GM21825 (cell line): ENCODE results near the gene LYRM4.

Experiments used
- ATAC-seq: cut with Tn5 transposase; IDR thresholded peaks from one replicate; pipeline ENCODE4 v1.9.1; 2021; ENCODE audit warnings: mild to moderate bottlenecking, moderate library complexity; ENCODE audit not compliant: unreplicated experiment

The LYRM4 gene

GRCh38 chr6:5149891-5150290 lies 110.9 kb downstream of the LYRM4 start:
- ATAC-seq = no peak

- ATAC-seq = no peak
These were observed 111.5 kb downstream of the LYRM4 start for GRCh38 chr6:5149159-5149704.

DNA sequence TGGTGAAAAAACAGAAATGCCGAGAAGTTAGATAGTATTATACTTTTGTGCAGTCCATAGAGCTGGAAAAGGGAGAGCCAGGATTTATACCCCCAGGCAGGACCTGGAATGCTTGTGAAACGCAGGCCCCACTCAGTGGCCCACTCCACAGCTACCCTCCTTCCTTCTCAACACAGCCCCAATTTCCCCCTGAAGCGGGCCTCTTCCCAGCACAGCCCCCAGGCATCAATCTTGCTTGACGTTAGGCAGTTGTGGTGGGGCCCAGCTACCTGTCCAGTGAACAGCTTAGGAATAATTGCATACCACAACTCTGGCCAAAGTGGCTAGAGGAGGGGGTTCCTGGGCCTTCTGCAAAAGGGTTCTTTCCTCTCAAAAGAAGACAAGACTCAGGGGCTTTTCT lies 114.4 kb downstream of the LYRM4 start:
- no peak for ATAC-seq

DNA sequence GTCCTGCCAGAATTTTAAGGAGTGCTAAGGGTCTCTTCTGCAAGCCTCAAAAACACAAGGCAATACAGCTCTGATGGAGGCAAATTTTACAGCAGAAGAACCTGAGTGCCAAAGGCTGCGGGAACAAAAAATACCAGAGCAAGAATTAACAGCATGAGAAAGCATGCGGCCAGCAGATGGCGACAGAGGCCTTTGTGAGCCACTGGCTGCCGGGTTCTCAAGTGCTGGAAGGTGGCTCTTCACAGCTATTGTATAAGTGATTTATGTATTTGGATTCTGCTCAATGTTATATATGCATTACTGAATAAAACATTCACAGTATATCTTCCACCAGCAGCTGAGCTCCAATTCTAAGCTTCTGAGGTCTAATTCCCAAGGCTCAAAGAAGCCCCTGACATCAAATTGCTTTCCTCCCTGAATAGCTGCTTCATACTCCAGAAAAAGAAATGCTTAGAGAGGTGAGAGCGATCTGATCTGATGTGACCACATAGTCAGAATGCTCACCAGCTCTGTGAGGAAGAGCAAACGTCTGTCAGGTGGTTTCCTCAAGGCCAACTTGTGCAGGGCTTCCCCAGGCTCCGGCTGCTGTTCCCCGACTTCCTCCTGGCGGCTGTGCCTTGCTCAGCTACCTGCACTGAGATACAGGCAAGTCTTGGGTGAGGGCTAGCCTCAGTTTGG lies 117.0 kb downstream of the LYRM4 start:
- ATAC-seq = peak; percentile 59

DNA sequence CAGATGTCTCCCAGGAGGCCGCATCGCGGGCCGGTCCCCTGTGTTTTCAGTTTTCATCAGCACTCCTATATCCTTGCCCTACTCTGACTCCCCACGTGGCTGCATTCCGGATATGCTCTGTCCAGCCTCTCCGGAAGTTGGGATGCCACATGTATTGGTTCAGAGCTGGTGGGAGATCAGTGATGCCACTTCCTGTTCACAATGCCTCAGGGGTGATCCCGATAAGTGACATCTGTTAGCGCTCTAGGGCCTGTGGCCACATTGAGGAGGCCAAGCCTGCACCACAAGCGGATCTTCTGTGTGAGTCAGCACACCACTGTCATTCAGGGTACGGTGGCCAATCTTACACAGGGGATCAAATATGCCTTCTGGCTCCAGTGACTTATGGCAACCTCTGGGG lies 117.8 kb downstream of the LYRM4 start:
- no peak for ATAC-seq

- ATAC-seq = no peak
These were observed 118.6 kb downstream of the LYRM4 start for GRCh38 chr6:5142131-5142530.

DNA sequence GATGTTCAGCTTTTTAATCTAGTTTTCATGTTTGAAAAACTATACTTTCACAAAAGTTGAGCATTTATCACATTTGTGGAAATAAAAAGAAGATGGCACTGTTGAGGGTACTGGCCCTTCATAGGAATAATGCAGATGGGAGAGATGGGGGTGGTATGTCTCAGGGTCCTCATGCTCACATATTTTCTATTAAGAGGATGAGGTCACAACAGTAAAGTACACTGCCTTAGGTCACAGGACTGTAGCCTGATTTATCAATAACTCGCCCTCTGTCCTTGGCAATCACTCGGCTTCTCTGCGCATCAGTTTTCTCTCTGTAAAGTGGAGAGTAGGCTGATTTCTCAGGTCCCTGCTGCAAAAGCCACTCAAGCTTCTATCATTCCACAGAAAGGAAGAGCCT lies 119.7 kb downstream of the LYRM4 start:
- no peak for ATAC-seq

- no peak for ATAC-seq
These were observed 120.7 kb downstream of the LYRM4 start for GRCh38 chr6:5139828-5140771.

DNA sequence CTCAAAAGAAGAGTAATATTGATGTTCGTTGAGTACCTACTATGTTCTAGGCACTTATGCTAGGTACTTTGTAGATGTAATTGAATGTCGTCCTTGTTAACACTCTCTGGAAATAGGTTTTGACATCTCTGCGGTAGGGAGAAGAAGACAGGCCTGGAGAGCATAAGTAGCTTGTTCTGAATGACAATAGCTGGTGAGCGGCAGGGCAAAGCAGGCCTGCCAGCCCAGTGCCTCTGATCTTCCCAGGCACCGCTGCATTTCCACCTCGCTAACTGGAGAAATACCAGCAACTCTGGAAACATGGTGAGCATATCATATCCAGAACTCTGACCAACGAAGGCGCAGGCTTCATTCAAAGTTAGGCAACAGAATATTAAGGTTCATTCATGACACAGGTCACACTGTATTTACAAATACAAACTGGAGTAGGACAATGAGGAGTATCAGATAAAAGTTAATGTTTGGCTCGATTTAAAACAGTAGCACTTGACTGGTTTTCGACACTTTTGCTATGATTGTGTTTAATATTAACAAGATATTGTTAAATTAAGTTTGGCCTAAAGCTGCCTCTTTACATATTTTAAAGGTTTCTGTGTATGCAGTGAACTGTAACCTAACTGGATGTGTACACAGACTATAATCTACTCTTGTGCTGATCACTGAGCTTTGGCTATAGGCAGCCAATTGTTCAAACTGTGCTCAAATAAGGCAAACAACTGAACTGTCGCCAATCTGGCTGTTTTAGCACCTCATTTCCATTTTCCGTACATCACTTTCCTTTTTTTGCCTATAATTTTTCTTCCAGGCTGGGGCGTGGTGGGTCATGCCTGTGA lies 121.5 kb downstream of the LYRM4 start:
- ATAC-seq = no peak

DNA sequence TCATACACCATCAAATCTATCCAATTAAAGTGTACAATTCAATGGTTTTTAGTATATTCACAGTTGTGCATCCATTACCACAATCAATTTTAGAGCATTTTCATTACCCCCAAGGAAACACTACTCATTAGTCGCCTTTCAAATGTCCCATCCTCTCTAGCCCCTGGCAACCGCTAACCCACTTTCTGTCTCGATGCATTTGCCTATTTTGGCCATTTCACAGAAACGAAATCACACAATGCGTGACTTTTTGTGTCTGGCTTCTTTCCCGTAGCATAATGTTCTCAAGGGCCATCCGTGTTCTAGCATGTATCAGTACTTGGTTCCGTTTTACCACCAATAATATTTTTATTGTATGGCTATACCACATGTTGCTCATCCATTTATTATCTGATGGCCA lies 123.9 kb downstream of the LYRM4 start:
- ATAC-seq = no peak

DNA sequence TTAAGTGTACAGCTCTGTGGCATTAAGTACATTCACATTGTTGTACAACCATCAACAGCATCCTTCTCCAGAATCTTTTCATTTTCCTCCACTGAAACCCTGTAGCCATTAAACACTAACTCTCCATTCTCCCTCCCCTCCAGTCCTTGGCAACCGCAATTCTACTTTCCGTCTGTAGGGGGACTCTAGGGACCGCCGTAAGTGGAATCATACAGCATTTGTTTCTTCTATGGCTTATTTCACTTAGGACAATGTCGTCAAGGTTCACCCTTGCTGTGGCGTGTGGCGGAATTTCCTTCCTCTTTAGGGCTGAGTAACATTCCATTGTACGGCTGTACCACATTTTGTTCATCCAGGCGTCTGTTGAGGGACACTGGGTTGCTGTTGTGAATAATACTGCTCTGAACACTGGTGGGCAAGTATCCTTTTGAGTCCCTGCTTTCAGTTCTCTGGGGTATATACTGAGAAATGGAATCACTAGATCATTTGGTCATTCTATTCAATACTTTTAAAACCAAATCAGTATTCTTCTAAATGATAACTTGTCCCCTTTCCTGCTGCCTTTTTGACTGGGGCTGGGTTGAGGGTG lies 124.9 kb downstream of the LYRM4 start:
- ATAC-seq = no peak

GRCh38 chr6:5133943-5134342 lies 126.8 kb downstream of the LYRM4 start:
- ATAC-seq = no peak

GRCh38 chr6:5132731-5133130 lies 128.0 kb downstream of the LYRM4 start:
- ATAC-seq = peak; percentile 93

GRCh38 chr6:5130135-5130866 lies 130.4 kb downstream of the LYRM4 start:
- no peak for ATAC-seq

DNA sequence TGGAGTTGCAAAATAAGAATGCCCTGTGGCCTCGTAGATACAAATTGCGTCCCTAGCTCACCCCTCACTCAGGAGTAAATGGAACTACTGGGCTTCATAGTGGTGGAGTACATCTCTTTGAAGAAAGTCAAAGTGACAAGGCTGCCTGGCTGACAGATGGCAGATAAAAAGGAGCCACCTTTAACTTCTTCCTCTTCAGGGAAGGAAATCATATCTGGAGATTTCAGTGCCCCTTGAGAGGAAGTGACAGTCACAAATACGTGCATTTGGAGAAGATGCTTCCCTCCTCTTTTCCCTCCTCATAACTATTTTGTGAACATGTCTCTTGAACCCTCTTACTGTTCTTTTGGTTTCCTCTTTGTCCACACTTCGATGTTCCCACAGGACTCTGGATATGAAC lies 132.4 kb downstream of the LYRM4 start:
- ATAC-seq = no peak

- ATAC-seq = no peak
These were observed 133.6 kb downstream of the LYRM4 start for GRCh38 chr6:5127106-5127687.

- ATAC-seq = no peak
These were observed 134.5 kb downstream of the LYRM4 start for GRCh38 chr6:5126214-5126613.

DNA sequence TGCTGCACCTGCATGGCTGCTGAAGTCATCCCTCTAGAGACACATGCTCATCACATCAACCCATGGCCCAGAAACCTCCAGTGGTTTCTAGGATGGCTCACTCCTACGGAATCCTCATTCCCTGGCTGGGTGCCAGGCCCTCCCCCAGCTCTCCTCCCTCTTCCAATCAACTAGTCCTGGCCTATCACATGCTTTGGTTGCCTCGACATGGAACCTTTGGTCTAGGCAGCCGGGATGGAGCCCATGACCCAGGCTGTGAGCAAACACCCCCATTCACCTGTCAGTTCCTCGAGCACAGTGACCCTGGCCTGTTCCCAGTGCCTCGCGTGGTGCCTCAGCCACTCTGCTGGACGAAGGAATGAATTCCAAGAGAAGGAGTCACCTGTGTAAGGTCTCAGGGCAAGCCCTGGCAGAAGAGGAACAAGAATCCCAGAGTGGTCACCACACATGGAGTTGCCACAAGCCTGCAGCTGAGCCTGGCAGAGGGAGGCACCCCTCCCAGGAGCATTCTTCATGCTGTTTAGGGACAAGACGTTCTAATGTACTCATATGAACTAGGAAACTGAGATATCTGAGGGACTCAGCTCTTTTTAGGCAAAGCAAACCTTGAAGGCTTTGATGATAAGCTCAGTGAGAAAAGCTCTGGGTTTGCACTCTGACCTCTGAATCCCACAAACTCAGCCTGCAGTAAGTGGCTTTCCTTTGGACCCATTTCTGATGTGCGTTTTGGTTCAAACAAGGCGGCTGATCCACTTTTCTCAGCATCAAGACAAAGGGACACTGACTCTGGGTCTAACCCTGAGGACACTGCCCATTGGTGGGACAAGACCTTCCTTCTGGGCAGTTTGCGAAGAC lies 135.4 kb downstream of the LYRM4 start:
- ATAC-seq = no peak

GRCh38 chr6:5124526-5124925 lies 136.2 kb downstream of the LYRM4 start:
- ATAC-seq = no peak
